Daoy (cell line): ENCODE measurements around the gene THBS2. TPM values are rescaled to one million over a fixed set of nuclear protein-coding genes. Genes with fewer than 3 reads are reported as not detected.
A peak's percentile ranks its signal among the peaks of the same experiment; 100 is the strongest.
"Not testable (repeated sequence)": the region's sequence is repeated elsewhere in the genome, so short reads cannot be mapped to it uniquely, and the experiment has no call there.

Source experiments
- DNase-seq: peaks from one replicate; pipeline ENCODE4 v3.0.0-alpha.2; 2015; ENCODE audit warnings: low read depth
- total RNA-seq: library from RNA; depleted of rRNA; stranded (reverse); fragments of >200 nt; shearing (Covaris generic); gene quantifications from 2 replicates; pipeline ENCODE4 v1.2.3, GENCODE V29; 2014

The THBS2 gene
- total RNA-seq, 1 experiment from 2014 or later, result 16.1 TPM

DNA sequence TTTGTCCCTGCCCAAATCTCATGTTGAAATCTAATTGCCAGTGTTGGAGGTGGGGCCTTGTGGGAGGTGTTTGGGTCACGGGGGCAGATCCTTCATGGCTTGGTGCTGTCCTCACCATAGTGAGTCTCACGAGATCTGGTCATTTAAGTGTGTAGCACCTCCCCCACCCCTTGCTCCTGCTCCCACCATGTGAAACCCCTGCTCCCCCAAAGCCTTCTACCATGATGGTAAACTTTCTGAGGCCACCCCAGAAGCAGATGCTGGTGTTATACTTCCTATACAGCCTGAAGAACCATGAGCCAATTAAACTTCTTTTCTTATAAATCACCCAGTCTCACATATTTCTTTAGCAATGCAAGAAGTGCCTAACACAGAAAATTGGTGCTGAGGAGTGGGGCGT lies 19.9 kb upstream of the THBS2 start:
- no peak for DNase-seq

DNA sequence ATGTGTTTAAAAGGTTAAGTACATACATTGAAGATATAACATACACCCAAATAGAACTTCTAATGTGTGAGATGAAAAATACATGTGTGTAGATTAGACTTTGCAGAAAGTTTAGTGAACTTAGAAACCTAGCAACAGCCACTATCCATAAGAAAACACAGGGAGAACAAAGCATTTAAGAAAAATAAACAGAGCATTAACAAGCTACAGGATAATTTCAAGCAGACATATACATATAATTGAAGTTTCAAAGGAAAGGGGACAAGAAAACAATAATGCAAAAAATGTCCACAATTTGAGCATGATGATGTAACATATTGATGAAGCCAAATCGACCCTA lies 18.2 kb upstream of the THBS2 start:
- no peak for DNase-seq

DNA sequence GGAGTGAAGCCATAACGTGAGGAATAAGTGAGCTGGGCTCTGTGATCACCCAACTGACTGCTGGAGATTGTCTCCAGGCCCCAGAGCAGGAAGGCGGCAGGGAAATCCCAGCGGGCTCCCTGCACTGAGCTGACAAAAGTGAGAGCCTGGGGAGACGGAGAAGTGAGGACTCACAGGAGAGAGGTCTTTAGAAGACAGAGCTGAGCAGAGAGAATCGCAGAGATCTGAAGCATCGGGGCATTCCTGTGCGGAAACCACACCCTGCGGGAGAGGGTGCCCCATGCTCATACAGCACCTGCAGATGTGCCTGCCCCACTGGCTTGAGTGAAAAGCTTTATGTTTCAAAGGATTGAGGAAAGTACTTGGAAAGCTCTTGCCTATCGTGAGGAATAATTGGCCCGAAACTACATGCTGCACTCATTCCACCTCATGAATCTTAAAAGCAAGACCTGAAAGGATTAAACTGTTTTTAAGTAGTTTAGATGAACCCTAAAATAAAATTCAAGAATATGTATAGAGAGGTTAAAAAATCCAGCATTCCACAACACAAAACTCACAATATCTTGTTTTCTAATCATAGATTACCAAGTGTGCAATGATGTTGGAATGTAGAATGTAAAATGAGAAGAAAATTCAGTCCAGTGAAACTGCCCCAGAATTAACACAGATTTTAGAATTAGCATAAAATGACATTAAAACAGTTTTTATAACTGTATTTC lies 17.7 kb upstream of the THBS2 start:
- no peak for DNase-seq

DNA sequence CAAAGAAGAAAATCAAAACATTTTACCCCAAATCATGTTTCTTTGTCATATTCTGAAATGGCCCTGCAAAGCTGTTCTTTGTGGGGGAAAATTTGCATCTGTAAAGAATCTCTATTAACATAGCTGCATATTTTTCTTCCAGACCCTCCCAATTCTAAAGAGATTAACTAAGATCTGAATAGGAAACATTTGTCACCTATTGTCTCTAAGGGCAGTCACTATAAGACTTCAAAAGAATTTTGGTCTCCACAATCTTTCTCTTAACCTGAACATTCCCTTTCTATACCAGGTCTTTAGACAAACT lies 16.4 kb upstream of the THBS2 start:
- DNase-seq, result not testable (repeated sequence)

DNA sequence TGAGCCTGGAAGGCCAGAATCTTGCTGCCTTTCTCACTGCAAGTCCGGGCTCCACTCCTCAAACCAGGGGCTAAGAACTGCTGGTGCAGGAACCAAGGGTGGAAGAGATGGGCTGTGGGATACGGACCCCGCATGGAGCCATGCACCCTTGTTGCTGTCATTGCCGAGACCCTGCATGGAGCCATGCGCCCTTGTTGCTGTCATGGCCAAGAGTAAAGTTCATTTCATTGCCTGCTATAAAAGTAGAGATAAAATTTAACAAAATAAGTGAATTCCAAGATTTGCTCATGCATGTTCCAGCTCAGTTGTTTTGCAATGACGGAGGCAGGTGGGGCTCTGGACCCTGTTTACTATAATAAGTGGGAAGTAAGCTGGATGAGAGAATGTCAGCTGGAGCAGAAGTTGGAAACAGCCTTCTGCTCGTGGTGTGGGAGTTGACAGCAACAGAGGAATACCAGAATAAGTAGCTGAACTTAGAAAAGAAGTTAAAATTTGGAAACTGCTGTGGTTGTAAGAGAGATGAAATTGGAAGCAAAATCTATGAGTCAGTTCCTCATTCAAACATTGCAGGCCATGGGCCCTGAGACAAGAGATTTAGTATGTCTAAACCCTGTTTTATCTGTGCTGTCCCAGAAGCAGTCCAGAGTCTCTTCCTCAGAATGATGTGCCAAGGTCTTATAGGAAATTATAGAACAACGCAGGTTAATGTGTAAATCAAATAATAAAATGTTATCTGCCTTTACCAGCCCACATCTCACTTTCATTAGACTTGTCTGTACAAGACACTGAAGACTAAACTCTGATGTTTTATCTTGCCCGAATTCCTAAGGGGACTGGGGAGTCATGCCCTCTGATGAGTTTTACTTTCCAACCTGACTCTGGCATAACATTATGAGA lies 15.8 kb upstream of the THBS2 start:
- no peak for DNase-seq

DNA sequence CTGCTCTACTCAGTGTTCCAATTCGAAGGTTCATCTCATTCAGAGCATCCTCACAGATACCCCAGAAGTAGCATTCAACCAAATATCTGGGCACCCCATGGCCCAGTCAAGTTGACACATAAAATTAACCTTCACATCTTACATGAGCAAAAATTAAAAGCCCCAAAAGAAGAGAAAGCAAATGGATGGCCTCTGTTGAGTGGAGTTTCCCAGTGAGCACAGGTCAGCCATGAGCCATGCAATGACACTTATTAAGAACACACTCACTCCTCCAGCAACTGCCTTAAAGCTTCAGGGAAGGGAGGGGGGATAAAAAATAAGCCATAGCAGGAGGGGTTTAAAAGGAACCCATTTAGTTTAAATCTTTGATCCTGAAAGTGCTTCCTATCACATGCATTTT lies 14.6 kb upstream of the THBS2 start:
- no peak for DNase-seq

DNA sequence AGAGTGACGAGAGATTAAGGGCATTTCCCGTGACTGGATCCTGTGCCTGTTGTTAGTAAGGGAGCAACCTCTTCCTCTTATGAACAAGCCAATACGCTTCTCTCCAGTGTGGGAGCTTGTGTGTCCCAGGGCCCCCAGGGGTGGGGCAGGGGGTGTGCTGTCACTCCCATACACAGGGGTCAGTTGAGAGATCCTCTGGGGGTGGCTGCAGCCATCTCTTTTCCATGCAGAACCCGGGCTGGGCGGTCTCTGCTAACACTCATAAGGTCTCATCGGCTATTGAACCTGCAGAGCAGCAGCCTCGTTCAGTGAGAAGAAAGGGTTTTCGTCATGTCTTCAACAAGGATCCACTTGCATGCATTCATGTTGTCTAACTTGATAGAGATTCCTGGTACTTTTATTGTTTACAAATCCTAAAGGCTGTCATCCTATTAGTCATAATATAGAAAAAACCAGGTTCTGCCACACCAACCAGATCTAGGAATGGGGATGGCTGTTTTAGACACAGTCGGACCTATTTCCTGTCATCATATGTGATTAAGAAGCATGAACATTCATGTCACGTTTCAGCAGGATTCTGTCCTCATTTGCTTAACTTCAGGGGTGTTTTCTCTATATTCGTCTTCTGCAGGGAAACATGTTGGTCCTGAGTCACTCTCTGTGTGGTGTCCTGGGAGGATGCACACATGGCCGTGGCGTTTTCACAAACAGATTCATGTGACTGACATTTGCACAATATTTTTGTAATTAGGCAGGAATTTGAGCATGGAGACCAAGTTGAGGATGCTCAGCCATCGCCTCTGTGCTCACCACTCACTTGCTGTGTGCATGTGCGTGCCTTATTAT lies 13.3 kb upstream of the THBS2 start:
- no peak for DNase-seq

DNA sequence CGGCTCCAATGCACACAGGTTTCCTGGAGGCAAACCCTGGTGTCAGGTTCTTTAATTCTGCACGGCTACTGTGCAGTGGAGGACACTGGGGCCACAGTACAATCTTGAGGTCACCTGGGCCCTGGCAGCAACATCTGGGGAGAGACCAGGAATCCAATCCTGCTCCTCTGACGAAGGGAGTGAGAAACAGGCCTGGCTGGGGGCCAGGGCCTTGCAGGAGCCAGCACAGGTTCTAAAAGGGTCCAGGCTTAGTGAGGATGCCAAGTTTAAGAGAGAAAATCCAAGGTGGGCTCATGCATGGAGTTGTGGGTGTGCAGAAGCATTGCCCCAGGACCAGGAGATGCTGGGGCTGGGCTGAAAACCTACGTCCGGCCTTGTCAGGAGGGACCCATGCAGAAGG lies 12.6 kb upstream of the THBS2 start:
- DNase-seq, result no peak

DNA sequence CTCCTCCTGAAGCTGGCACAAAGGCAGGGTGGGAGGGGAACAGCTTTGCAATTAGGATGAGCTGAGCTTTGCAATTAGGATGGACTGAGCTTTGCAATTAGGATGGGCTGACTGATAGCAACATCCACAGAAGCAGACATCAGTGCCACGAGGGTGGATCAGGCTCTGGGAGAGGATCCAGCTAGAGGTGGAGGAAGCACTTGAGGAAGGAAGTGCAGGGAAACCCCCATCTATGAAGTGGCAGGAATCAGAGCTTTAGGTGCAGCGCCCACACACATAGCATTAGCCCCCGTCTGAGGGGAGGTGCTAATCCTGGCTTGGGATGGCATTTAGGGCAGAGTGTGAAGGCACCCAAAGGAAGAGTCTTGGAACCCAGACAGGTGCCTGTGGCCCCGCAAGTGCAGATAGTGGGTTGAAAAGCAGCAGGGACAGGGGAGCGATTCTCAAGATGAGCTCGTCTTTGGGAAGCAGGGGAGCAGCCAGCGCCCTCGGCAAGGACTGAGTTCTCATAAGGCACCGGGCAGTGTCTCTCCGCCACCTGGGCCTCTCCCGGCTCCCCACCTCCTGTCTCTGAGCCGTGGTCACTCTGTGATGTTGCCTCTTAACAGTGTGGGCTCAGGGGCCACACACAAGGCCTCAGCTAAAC lies 12.0 kb upstream of the THBS2 start:
- no peak for DNase-seq

DNA sequence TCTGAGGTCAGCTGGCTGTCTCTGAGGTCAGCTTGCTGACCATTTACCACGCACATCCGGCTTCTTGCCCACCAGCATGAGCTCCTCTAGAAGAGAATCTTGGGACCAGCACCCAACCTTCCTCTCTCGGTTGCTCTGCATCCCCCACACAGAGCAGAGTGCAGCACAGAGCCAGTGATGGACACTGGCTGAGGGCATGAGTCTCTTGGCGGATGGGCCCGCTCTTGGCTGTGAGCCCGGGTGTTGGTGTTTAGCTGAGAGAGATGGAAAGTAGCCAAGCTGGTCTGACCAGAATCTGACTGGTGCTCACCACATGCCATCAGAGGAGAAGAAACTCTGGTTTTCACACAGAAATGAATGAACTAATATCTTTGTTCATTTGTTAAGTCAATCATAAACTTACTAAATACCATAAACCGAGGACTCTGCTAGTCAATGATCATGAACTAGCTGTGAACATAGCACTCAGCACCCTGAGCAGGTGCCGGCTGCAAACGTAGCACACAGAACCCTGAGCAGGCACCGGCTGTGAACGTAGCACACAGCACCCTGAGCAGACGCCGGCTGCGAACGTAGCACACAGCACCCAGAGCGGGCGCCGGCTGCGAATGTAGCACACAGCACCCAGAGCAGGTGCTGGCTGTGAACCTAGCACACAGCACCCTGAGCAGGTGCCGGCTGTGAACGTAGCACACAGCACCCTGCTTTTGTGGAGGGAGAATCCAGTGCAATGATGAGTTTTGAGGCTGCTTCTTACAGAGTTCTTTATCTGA lies 10.4 kb upstream of the THBS2 start:
- DNase-seq, result peak; percentile 76

DNA sequence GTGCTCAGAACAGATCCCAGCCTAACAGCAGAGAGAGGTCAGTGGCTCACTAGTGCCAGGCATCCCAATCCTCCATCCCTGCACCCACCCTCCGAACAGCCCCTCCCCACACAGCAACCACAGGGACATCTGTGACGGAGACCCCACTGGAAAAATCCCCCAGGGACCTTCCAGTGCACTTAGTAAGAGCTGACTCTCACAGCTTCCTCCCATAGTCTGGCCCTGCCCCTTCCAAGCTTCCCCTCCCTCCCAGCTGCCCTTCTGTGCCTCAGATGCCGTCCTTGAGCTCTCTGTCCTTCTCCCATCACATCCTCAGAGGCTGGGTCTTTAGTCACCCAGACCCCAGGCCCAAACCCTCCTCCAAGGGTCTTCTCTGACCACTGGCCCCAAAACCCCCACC lies 9.7 kb upstream of the THBS2 start:
- no peak for DNase-seq

DNA sequence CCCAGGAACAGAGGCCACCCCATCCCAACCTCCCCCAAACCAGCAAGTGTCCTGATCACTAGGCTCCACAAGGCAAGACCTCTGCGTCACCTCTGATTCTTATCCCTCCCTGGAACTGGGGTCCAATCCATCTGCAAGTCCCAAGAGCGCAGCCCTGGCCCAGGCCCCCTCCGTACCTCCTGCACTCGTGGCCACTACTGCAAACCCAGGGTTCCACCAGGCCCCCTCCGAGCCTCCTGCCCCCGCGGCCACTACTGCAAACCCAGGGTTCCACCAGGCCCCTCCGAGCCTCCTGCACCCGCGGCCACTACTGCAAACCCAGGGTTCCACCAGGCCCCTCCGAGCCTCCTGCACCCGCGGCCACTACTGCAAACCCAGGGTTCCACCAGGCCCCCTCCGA lies 9.0 kb upstream of the THBS2 start:
- DNase-seq, result not testable (repeated sequence)

DNA sequence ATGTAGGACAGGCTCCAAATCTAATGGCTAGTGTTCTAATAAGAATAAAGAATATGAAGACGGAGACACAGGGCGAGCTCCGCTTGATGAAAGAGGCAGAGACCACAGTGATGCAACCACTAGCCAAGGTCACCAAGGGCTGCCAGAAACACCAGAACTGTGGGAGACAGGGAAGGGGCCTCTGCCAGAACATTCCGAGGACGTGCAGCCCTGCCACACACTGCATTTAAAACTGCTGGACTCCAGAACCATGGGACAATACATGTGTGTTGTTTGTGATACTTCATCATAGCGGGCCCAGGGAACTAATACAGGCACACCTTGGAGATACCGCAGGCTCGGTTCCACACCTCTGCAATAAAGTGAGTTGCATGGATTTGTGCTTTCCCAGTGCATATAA lies 2.9 kb upstream of the THBS2 start:
- DNase-seq, result no peak

DNA sequence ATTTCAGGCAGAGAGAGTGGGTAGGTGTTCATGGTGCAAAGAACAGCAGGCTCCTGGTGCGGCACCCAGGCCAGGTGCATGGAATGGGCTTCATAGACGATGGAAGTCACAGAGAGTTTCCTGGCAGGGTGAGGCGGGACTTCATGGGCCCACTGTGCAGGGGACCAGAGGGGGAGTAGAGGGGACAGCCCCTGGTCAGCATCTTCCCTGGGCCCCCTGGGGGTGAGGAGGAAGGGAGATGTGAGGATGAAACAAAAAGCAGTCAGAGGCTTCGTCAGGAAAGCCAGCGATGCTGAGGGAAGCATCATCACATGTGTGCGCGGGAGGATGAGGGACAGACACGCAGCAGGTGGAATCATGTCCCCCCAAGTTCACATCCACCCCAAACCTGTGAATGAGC lies 2.4 kb upstream of the THBS2 start:
- DNase-seq, result no peak

DNA sequence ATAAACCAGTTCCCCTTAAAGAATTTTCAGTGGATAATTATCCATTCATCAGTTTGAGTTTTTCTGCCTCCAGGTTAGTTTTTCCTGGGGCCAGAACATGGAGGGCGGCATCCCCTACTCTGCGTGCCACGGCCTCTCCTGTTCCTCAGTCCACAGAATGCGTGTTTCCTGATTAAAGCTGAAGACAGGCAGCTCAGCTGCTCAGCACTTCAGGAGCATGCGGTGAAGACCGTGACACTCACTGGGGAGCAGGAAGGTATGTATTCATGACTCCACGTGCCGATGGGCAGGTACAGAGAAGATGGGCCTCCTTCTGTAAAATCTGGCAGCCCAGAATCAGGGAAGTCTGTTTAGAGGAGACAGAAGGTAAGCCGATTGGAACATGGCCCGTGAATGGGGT lies 2.0 kb upstream of the THBS2 start:
- DNase-seq, result no peak

DNA sequence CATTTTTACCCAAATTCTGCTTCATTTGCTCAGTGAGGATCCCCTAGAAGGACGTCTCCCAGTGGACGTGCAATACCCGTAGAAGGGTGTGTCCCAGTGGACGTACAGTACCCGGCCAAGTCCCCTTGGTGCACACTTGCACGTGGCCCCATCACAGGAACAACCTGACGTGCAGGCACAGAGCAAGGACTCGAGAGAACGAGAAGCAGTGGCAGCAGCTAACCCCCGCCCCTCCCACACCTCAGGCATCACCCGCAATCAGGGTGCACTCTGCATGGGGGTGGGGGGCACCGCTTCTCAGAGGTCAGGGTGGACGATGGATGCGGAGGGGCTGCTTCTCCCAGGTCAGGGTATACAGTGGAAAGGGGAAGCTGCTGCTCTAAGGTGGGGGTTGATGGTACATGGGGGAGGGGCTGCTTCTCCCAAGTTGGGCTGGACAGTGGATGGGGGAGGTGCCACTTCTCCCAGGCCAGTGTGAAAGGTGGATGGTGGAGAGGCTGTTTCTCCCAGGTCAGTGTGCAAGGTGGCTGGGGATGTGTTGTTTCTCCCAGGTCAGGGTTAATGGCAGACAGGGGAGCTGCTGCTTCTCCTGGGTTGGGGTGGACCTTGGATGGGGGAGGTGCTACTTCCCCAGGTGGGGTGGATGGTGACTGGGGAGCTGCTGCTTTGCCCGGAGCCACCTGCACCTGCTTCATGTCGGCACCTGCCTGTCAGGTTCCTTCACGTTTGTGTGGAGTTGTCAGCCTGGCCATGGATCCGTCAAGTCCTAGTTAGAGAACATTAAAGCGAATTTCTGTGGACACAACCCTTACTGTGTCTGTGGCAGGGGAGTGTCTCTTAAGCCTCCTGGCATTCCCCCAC lies 1.0 kb upstream of the THBS2 start:
- DNase-seq, result no peak

DNA sequence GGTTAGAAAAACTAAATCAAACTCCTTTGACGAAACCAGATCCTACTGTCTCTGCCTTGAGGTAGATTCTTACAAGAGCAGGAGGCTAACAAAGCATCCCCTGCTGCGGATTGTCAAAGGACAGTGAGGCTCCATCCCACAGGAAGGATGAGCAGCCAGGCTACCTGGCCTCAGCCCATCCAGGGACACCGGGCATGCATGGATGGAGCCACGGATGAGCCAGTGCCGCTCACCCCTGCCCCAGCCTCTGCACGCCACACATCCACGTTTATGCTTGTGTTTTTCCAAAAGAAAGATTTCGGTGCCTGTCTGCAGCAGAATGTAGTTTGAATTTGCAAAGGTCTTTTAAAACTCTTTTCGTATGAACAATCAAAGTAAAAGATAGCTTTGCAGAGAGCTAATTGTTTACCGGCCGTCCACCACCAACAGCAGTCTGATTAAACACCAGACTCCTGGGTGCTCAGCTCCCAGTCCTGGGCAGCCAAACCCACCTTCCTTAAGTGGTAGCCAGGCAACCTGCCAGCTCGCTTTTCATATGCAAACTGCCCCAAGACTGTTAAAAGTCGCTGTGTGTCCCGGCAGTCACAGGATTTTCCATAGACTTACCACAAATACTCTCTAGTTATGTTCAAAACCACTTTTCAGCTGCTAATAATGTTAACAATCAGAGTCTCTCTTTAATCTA lies 999 bp downstream of the THBS2 start:
- no peak for DNase-seq

DNA sequence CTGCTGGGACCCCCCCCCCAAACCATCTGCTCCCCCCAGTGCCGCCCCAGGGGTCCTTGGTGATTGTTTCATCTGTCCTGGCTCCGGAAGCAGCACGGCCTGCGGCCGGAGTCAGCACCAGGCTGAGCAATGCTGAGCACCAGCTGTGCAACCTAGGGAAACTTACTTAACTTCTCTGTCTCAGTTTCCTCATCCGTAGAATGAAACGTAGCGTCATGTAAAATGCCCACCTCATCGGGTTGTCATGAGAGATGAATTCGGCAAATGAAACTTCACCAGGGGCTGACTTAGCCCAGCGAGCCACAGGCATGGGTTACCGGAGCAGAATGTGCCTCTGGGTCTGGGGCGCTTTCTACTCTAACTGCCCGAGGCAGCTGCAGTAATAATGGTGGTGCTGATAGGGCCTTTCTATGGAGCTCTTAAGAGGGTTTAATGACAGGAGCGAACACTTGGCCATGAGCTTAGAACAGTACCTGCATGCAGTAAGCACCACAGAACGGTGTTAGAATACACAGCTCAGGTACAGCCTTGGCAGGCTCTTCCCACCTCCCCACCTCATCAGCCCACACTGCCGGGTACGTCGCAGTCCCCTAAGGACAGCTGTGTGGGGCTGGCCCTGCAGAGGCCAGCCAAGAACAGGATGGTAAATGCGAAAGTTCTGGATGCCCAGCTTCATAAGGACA lies 1.7 kb downstream of the THBS2 start:
- no peak for DNase-seq

DNA sequence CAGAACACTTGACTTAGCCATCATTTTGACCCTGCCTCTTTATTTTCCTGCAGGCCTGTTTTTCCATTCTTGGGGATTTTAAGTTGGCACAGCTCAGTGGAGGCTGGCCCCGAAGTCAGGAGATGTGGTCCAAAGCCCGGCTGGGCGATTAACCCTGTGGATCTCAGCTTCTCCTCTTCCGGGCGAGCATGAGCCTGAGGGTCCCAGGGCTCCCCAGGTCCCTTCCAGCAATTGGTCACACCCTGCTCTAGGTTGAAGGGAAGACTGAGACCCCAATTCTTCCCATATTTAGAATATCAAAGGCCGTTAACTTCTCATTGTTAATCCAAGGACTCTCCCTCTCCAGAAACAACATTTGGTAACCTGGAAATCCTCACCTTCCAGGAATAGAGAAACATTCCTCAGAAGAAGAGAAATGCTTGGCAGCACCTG lies 2.3 kb downstream of the THBS2 start:
- DNase-seq, result no peak
